GM23338 (cell line): ENCODE measurements around the gene KRTAP3-2. TPM values are rescaled to one million over a fixed set of nuclear protein-coding genes. Genes with fewer than 3 reads are reported as not detected.

Source experiments
- ATAC-seq: fragments of 200-7000 bp; cut with Tn5 transposase; 3 replicates; pipeline ENCODE4 v1.9.1; 2020
- DNase-seq: peaks from one replicate; pipeline ENCODE4 v3.0.0-alpha.2; 2015; ENCODE audit warnings: low spot score
- H2AFZ ChIP-seq: fragments of 200-600 bp; sonication (generic); 2 replicates; pipeline ENCODE4 v1.8.0; 2016; ENCODE audit warnings: antibody characterized with exemption, mild to moderate bottlenecking, moderate library complexity
- H3F3A ChIP-seq: fragments of 200-600 bp; sonication (generic); replicated peaks from 2 replicates; pipeline ENCODE4 v1.8.0; 2017; ENCODE audit warnings: antibody characterized with exemption, mixed run types, low read depth
- H3K27ac ChIP-seq: fragments of 200-600 bp; sonication (generic); 2 replicates; pipeline ENCODE4 v1.6.1; 2016; ENCODE audit warnings: low read depth
- H3K27me3 ChIP-seq: fragments of 200-600 bp; sonication (generic); 2 replicates; pipeline ENCODE4 v1.8.0; 2016; ENCODE audit warnings: mild to moderate bottlenecking, mixed run types, moderate library complexity; ENCODE audit not compliant: insufficient read depth
- H3K36me3 ChIP-seq: fragments of 200-600 bp; sonication (generic); 2 replicates; pipeline ENCODE4 v1.8.0; 2016; ENCODE audit warnings: mild to moderate bottlenecking; ENCODE audit not compliant: insufficient read depth
- H3K4me1 ChIP-seq: fragments of 200-600 bp; sonication (generic); 2 replicates; pipeline ENCODE4 v1.8.0; 2016; ENCODE audit warnings: mild to moderate bottlenecking, moderate library complexity; ENCODE audit not compliant: insufficient read depth
- H3K4me2 ChIP-seq: fragments of 200-600 bp; sonication (generic); 2 replicates; pipeline ENCODE4 v1.7.1; 2017; ENCODE audit warnings: mixed run types
- H3K4me3 ChIP-seq: fragments of 200-600 bp; sonication (generic); 2 replicates; pipeline ENCODE4 v1.6.1; 2016; ENCODE audit warnings: mixed run types
- H3K79me2 ChIP-seq: fragments of 200-600 bp; sonication (generic); replicated peaks from 2 replicates; pipeline ENCODE4 v1.8.0; 2017; ENCODE audit warnings: mild to moderate bottlenecking; ENCODE audit not compliant: insufficient read depth
- H3K9me2 ChIP-seq: fragments of 200-600 bp; sonication (generic); 2 replicates; pipeline ENCODE4 v1.8.0; 2017; ENCODE audit not compliant: insufficient read depth
- H4K20me1 ChIP-seq: fragments of 200-600 bp; sonication (generic); replicated peaks from 2 replicates; pipeline ENCODE4 v1.8.0; 2017; ENCODE audit warnings: mild to moderate bottlenecking; ENCODE audit not compliant: insufficient read depth
- H3K27ac Mint-ChIP-seq: 2 replicates; pipeline ENCODE4 v1.8.0; 2020; ENCODE audit warnings: inconsistent platforms, mild to moderate bottlenecking, moderate library complexity, mixed read lengths
- H3K27me3 Mint-ChIP-seq: 3 replicates; pipeline ENCODE4 v1.8.0; 2022; ENCODE audit warnings: low read depth, mild to moderate bottlenecking, moderate library complexity, mixed read lengths, inconsistent platforms; ENCODE audit not compliant: insufficient read depth, poor library complexity
- H3K36me3 Mint-ChIP-seq: 3 replicates; pipeline ENCODE4 v1.8.0; 2021; ENCODE audit warnings: low read depth, mild to moderate bottlenecking, inconsistent platforms, moderate library complexity, mixed read lengths
- H3K4me1 Mint-ChIP-seq: 3 replicates; pipeline ENCODE4 v1.8.0; 2020; ENCODE audit warnings: mild to moderate bottlenecking, inconsistent platforms, mixed read lengths
- H3K4me3 Mint-ChIP-seq: 3 replicates; pipeline ENCODE4 v1.8.0; 2021; ENCODE audit warnings: moderate library complexity, mild to moderate bottlenecking, inconsistent platforms, mixed read lengths
- H3K9me3 Mint-ChIP-seq: 3 replicates; pipeline ENCODE4 v1.8.0; 2020; ENCODE audit warnings: moderate library complexity, mild to moderate bottlenecking, inconsistent platforms, mixed read lengths
- EZH2 ChIP-seq: fragments of 200-600 bp; sonication (generic); IDR thresholded peaks from one replicate; pipeline ENCODE4 v1.8.0; 2017; ENCODE audit warnings: antibody characterized with exemption, mild to moderate bottlenecking, low read depth; ENCODE audit not compliant: unreplicated experiment
- JUNB ChIP-seq: IDR thresholded peaks from one replicate; pipeline ENCODE4 v1.6.1; 2016; ENCODE audit warnings: antibody characterized with exemption; ENCODE audit not compliant: unreplicated experiment
- NANOG ChIP-seq: IDR thresholded peaks from 2 replicates; pipeline ENCODE4 v1.6.1; 2016; ENCODE audit warnings: antibody characterized with exemption, borderline replicate concordance
- POLR2AphosphoS5 ChIP-seq: IDR thresholded peaks from 2 replicates; pipeline ENCODE4 v1.6.1; 2016; ENCODE audit warnings: antibody characterized with exemption, low read depth
- ZNF331 ChIP-seq: fragments of 250-450 bp; sonication (Bioruptor Pico); IDR thresholded peaks from 2 replicates; pipeline ENCODE4 v1.5.0; 2020; ENCODE audit warnings: low read depth, mild to moderate bottlenecking, moderate library complexity
- polyA plus RNA-seq: library from polyadenylated mRNA; unstranded; fragments of >200 nt; fragmentation: Nextera tagmentation; extraction: Ambion mirVana; gene quantifications from 2 replicates; pipeline ENCODE4 v1.2.1, GENCODE V29; 2016
- total RNA-seq: library from RNA; depleted of rRNA; stranded (reverse); fragments of >200 nt; shearing (Covaris generic); gene quantifications from 2 replicates; pipeline ENCODE4 v1.2.3, GENCODE V29; 2014
- TF ChIP-seq, protein P1 (sequence below): fragments of 250-450 bp; sonication (Bioruptor Pico); IDR thresholded peaks from 2 replicates; pipeline ENCODE4 v1.5.0; 2020; ENCODE audit warnings: mild to moderate bottlenecking, moderate library complexity
- TF ChIP-seq, protein P2 (sequence below), 2 experiments: fragments of 200-600 bp in 1 of 2; sonication (generic) in 1 of 2; conservative IDR thresholded peaks; 2 replicates each; pipeline versions ENCODE4 v1.5.1 to v1.6.1; 2016 to 2017; ENCODE audit warnings: antibody characterized with exemption in 2 of 2, low read depth in 2 of 2, mild to moderate bottlenecking in 2 of 2, moderate library complexity in 1 of 2
- TF ChIP-seq, protein P3 (sequence below): IDR thresholded peaks from one replicate; pipeline ENCODE4 v1.6.1; 2018; ENCODE audit warnings: antibody characterized with exemption; ENCODE audit not compliant: unreplicated experiment

KRTAP3-2 gene
- total and polyA plus RNA-seq, 2 experiments from 2014 or later, result not detected

DNA sequence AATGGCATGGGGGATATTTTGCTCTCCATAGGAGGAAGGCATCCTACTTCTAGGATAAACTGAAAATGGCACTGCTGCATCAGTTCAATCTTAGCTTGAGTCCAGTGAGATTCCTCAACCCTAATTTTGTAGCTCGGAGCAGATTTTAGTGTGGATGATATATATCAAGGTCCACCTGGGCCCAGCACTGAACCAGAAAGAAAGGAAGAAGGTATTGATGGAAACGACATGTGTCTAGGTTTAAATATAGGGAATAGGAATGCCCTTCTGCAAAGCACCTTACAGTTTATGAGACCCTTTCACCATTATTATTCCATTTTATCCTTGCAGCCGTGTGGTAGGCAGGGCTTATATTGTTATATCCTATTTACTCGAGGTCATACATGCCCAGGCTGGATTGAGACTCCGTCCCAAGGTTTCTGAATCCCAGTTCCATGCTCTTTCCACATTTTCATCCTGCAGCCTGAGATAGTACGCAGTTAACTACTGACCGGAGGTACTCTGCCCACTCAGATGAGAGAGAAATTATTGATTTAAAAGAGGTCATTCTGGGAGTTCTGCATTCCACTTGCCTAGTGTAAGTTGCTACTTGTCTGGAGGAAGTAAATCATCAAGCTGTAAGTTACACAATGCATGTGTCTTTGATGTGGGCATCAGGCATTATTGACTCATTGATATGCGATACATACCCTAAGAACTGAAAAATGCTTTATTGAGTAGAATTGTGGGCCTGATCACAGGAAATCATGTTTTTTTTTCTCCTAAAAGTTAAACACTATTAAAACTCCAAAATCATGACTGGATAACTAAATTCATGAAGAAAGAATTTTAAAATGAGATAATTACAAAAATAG, 43.1 kb downstream of the KRTAP3-2 start:
- ATAC-seq (no peak), DNase-seq (no peak)
- no peaks in the 10 kb centered on the region for H3K9me3 Mint-ChIP-seq
- no peaks in the 10 kb centered on the region for H3K79me2 ChIP-seq
- H2AFZ ChIP-seq, result no peak overlapping the region
- no peaks in the 10 kb centered on the region for H3K36me3 ChIP-seq
- H3K4me3 Mint-ChIP-seq, result no peak overlapping the region
- H3K27me3 Mint-ChIP-seq, result no peaks in the 10 kb centered on the region
- no peak for TF ChIP-seq ZNF331 (CRISPR knock-in tag)
- peak; percentile 52; the same call in 1 of the 2 replicates for TF ChIP-seq NANOG
- peak overlapping the region; percentile 5; the same call in 1 of the 2 replicates for H3K27ac Mint-ChIP-seq
- no peaks in the 10 kb centered on the region for H3K27me3 ChIP-seq
- peaks cover 31% of the 10 kb centered on the region for H3K4me1 Mint-ChIP-seq
- H3K4me3 ChIP-seq, result no peak overlapping the region
- H3K9me2 ChIP-seq, result peaks cover 3% of the 10 kb centered on the region
- H3F3A ChIP-seq, result no peaks in the 10 kb centered on the region
- peaks cover 23% of the 10 kb centered on the region for H3K4me1 ChIP-seq
- H3K4me2 ChIP-seq, result 0 out of 2 replicates have a peak overlapping the region, but pooled peaks have one; percentile 10
- no peaks in the 10 kb centered on the region for H3K36me3 Mint-ChIP-seq
- H4K20me1 ChIP-seq, result no peaks in the 10 kb centered on the region
- H3K27ac ChIP-seq, result no peak overlapping the region

DNA sequence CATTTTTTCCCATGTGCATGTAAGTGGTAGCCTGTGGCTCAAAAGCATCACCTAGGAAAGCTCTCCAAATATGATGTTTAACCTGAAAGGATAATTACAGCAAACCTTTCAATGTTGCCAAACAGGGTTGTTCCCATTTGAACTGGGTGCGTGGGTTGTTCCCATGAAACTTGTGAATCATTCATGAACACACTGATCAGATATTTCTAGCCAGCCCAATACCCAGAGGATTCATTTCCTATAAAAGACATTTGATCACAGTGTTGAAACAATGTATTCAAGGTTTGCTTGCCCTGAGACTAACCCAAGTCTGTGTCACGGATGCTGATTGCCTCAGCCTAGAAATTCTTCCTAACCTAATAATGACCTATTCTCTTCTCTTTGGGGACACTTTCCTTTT, 45.8 kb downstream of the KRTAP3-2 start:
- H3K4me3 Mint-ChIP-seq, result no peak overlapping the region
- H3K27ac Mint-ChIP-seq, result no peak overlapping the region
- H3K4me1 Mint-ChIP-seq, result peaks cover 23% of the 10 kb centered on the region
- Histone ChIP-seq H3K9me2 (peaks cover 7% of the 10 kb centered on the region), H3K4me3 (no peak overlapping the region), H3K36me3 (no peaks in the 10 kb centered on the region), H3F3A (no peaks in the 10 kb centered on the region), H2AFZ (no peak overlapping the region), H4K20me1 (no peaks in the 10 kb centered on the region), H3K27ac (no peak overlapping the region), H3K79me2 (no peaks in the 10 kb centered on the region), H3K4me1 (peaks cover 12% of the 10 kb centered on the region), H3K27me3 (no peaks in the 10 kb centered on the region), H3K4me2 (no peak overlapping the region)
- H3K9me3 Mint-ChIP-seq, result no peaks in the 10 kb centered on the region; the same call in 2 of the 3 replicates
- peaks cover 2% of the 10 kb centered on the region for H3K27me3 Mint-ChIP-seq
- no peaks in the 10 kb centered on the region for H3K36me3 Mint-ChIP-seq
- no peak for ATAC-seq
- no peak for DNase-seq
- TF ChIP-seq, protein P1, sequence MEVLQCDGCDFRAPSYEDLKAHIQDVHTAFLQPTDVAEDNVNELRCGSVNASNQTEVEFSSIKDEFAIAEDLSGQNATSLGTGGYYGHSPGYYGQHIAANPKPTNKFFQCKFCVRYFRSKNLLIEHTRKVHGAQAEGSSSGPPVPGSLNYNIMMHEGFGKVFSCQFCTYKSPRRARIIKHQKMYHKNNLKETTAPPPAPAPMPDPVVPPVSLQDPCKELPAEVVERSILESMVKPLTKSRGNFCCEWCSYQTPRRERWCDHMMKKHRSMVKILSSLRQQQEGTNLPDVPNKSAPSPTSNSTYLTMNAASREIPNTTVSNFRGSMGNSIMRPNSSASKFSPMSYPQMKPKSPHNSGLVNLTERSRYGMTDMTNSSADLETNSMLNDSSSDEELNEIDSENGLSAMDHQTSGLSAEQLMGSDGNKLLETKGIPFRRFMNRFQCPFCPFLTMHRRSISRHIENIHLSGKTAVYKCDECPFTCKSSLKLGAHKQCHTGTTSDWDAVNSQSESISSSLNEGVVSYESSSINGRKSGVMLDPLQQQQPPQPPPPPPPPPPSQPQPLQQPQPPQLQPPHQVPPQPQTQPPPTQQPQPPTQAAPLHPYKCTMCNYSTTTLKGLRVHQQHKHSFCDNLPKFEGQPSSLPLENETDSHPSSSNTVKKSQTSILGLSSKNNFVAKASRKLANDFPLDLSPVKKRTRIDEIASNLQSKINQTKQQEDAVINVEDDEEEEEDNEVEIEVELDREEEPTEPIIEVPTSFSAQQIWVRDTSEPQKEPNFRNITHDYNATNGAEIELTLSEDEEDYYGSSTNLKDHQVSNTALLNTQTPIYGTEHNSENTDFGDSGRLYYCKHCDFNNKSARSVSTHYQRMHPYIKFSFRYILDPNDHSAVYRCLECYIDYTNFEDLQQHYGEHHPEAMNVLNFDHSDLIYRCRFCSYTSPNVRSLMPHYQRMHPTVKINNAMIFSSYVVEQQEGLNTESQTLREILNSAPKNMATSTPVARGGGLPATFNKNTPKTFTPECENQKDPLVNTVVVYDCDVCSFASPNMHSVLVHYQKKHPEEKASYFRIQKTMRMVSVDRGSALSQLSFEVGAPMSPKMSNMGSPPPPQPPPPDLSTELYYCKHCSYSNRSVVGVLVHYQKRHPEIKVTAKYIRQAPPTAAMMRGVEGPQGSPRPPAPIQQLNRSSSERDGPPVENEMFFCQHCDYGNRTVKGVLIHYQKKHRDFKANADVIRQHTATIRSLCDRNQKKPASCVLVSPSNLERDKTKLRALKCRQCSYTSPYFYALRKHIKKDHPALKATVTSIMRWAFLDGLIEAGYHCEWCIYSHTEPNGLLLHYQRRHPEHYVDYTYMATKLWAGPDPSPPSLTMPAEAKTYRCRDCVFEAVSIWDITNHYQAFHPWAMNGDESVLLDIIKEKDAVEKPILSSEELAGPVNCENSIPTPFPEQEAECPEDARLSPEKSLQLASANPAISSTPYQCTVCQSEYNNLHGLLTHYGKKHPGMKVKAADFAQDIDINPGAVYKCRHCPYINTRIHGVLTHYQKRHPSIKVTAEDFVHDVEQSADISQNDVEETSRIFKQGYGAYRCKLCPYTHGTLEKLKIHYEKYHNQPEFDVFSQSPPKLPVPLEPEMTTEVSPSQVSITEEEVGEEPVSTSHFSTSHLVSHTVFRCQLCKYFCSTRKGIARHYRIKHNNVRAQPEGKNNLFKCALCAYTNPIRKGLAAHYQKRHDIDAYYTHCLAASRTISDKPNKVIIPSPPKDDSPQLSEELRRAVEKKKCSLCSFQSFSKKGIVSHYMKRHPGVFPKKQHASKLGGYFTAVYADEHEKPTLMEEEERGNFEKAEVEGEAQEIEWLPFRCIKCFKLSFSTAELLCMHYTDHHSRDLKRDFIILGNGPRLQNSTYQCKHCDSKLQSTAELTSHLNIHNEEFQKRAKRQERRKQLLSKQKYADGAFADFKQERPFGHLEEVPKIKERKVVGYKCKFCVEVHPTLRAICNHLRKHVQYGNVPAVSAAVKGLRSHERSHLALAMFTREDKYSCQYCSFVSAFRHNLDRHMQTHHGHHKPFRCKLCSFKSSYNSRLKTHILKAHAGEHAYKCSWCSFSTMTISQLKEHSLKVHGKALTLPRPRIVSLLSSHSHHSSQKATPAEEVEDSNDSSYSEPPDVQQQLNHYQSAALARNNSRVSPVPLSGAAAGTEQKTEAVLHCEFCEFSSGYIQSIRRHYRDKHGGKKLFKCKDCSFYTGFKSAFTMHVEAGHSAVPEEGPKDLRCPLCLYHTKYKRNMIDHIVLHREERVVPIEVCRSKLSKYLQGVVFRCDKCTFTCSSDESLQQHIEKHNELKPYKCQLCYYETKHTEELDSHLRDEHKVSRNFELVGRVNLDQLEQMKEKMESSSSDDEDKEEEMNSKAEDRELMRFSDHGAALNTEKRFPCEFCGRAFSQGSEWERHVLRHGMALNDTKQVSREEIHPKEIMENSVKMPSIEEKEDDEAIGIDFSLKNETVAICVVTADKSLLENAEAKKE (CRISPR knock-in tag), result no peak
- TF ChIP-seq, protein P2, sequence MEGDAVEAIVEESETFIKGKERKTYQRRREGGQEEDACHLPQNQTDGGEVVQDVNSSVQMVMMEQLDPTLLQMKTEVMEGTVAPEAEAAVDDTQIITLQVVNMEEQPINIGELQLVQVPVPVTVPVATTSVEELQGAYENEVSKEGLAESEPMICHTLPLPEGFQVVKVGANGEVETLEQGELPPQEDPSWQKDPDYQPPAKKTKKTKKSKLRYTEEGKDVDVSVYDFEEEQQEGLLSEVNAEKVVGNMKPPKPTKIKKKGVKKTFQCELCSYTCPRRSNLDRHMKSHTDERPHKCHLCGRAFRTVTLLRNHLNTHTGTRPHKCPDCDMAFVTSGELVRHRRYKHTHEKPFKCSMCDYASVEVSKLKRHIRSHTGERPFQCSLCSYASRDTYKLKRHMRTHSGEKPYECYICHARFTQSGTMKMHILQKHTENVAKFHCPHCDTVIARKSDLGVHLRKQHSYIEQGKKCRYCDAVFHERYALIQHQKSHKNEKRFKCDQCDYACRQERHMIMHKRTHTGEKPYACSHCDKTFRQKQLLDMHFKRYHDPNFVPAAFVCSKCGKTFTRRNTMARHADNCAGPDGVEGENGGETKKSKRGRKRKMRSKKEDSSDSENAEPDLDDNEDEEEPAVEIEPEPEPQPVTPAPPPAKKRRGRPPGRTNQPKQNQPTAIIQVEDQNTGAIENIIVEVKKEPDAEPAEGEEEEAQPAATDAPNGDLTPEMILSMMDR (conservative IDR thresholded peaks at IDR 0.05; ENCODE audit: low read depth in 2 of 2), result no peak
- TF ChIP-seq ZNF331 (CRISPR knock-in tag), result no peak
- no peak for TF ChIP-seq POLR2AphosphoS5
- no peak for TF ChIP-seq EZH2
- TF ChIP-seq NANOG, result no peak
- TF ChIP-seq, protein P3, sequence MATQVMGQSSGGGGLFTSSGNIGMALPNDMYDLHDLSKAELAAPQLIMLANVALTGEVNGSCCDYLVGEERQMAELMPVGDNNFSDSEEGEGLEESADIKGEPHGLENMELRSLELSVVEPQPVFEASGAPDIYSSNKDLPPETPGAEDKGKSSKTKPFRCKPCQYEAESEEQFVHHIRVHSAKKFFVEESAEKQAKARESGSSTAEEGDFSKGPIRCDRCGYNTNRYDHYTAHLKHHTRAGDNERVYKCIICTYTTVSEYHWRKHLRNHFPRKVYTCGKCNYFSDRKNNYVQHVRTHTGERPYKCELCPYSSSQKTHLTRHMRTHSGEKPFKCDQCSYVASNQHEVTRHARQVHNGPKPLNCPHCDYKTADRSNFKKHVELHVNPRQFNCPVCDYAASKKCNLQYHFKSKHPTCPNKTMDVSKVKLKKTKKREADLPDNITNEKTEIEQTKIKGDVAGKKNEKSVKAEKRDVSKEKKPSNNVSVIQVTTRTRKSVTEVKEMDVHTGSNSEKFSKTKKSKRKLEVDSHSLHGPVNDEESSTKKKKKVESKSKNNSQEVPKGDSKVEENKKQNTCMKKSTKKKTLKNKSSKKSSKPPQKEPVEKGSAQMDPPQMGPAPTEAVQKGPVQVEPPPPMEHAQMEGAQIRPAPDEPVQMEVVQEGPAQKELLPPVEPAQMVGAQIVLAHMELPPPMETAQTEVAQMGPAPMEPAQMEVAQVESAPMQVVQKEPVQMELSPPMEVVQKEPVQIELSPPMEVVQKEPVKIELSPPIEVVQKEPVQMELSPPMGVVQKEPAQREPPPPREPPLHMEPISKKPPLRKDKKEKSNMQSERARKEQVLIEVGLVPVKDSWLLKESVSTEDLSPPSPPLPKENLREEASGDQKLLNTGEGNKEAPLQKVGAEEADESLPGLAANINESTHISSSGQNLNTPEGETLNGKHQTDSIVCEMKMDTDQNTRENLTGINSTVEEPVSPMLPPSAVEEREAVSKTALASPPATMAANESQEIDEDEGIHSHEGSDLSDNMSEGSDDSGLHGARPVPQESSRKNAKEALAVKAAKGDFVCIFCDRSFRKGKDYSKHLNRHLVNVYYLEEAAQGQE, result no peak
- no peak for TF ChIP-seq JUNB
